H1 (cell line): ENCODE measurements around the gene CCDC28A. TPM values are rescaled to one million over a fixed set of nuclear protein-coding genes. Genes with fewer than 3 reads are reported as not detected.

Experiments
- CTCF ChIA-PET: fragments of 300-600 bp; sonication (Branson Sonifier 250); formaldehyde crosslinking; loops from one replicate; lab custom pipeline; 2021; ENCODE audit not compliant: partially characterized antibody; lab: Charles Lee
- POLR2A ChIA-PET: fragments of 300-600 bp; sonication (Branson Sonifier 250); formaldehyde crosslinking; loops from one replicate; lab custom pipeline; 2021; ENCODE audit warnings: inconsistent platforms; ENCODE audit not compliant: partially characterized antibody; lab: Charles Lee
- DNase-seq, 2 experiments: peaks; one replicate each; pipeline versions ENCODE4 v3.0.0 to v3.0.0-alpha.2; 2010 to 2022; ENCODE audit warnings: low spot score in 2 of 2, low read depth in 1 of 2, mixed read lengths in 1 of 2
- FAIRE-seq: peaks from 2 replicates; lab custom pipeline; 2011; peaks lifted over from hg19 to GRCh38; lab: Jason Lieb, UNC
- H2AFZ ChIP-seq: 2 replicates; pipeline ENCODE4 v1.8.1; 2012; ENCODE audit warnings: low read length, inconsistent platforms
- H2AK5ac ChIP-seq: 2 replicates; pipeline ENCODE4 v1.6.1; 2013; ENCODE audit warnings: low read depth, low read length
- H2BK120ac ChIP-seq: replicated peaks from 2 replicates; pipeline ENCODE3; 2013; ENCODE audit warnings: low read depth, low read length, inconsistent platforms
- H2BK12ac ChIP-seq: 2 replicates; pipeline ENCODE4 v1.6.1; 2013; ENCODE audit warnings: low read depth, low read length
- H2BK15ac ChIP-seq: 2 replicates; pipeline ENCODE4 v1.6.1; 2013; ENCODE audit warnings: low read length
- H2BK20ac ChIP-seq: 2 replicates; pipeline ENCODE4 v1.6.1; 2013; ENCODE audit warnings: low read length
- H2BK5ac ChIP-seq: 2 replicates; pipeline ENCODE4 v1.6.1; 2013; ENCODE audit warnings: low read depth, low read length
- H3K14ac ChIP-seq: 2 replicates; pipeline ENCODE4 v1.6.1; 2013; ENCODE audit warnings: inconsistent platforms; ENCODE audit not compliant: insufficient read length
- H3K18ac ChIP-seq: 2 replicates; pipeline ENCODE4 v1.6.1; 2013; ENCODE audit warnings: low read length; ENCODE audit errors: extremely low read depth
- H3K23ac ChIP-seq: 2 replicates; pipeline ENCODE4 v1.6.1; 2013; ENCODE audit warnings: inconsistent platforms; ENCODE audit not compliant: insufficient read length
- H3K23me2 ChIP-seq: 2 replicates; pipeline ENCODE4 v1.6.1; 2013; ENCODE audit warnings: low read depth, low read length
- H3K27ac ChIP-seq: 2 replicates; pipeline ENCODE4 v1.6.1; 2011; ENCODE audit warnings: low read depth, low read length, inconsistent platforms
- H3K27me3 ChIP-seq, 4 experiments: replicated peaks in 1 of 4; 1 replicate in 1 of 4; 2 replicates in 3 of 4; pipeline versions ENCODE4 v1.6.1 to v1.8.1; 2011 to 2013; ENCODE audit warnings: low read length in 3 of 4, mild to moderate bottlenecking in 3 of 4, inconsistent platforms in 2 of 4, mixed read lengths in 2 of 4, moderate library complexity in 1 of 4; ENCODE audit not compliant: control insufficient read depth in 3 of 4, insufficient read depth in 3 of 4; ENCODE audit errors: extremely low read depth in 1 of 4
- H3K36me3 ChIP-seq, 4 experiments: 2 replicates each; pipeline versions ENCODE4 v1.6.1 to v1.8.1; 2011 to 2013; ENCODE audit warnings: mild to moderate bottlenecking in 4 of 4, low read length in 3 of 4, moderate library complexity in 2 of 4, control low read depth in 1 of 4, inconsistent platforms in 1 of 4; ENCODE audit not compliant: insufficient read depth in 4 of 4, control insufficient read depth in 2 of 4
- H3K4ac ChIP-seq: replicated peaks from 2 replicates; pipeline ENCODE3; 2013; ENCODE audit warnings: low read length, low read depth, mixed read lengths, inconsistent platforms; ENCODE audit not compliant: insufficient read length
- H3K4me1 ChIP-seq, 4 experiments: replicated peaks in 1 of 4; 1 replicate in 1 of 4; 2 replicates in 3 of 4; pipeline versions ENCODE4 v1.6.1 to v1.8.1; 2011 to 2013; ENCODE audit warnings: low read length in 3 of 4, inconsistent platforms in 2 of 4, mixed read lengths in 1 of 4; ENCODE audit not compliant: insufficient read depth in 4 of 4, control insufficient read depth in 3 of 4
- H3K4me2 ChIP-seq, 2 experiments: 2 replicates each; pipeline versions ENCODE4 v1.6.1 to v1.8.1; 2011 to 2013; ENCODE audit warnings: low read depth in 2 of 2, low read length in 2 of 2, control low read depth in 1 of 2, inconsistent platforms in 1 of 2, mild to moderate bottlenecking in 1 of 2; ENCODE audit not compliant: insufficient read depth in 1 of 2
- H3K4me3 ChIP-seq, 4 experiments: fragments of 200-600, 300-600 bp in 1 of 4; sonication (generic), shearing (Covaris generic), sonication (Bioruptor Twin) in 1 of 4; 2 replicates each; pipeline versions ENCODE4 v1.5.1 to v1.8.1; 2011 to 2016; ENCODE audit warnings: low read length in 4 of 4, low read depth in 3 of 4, control low read depth in 2 of 4, inconsistent platforms in 2 of 4, mild to moderate bottlenecking in 2 of 4, mixed read lengths in 1 of 4, moderate library complexity in 1 of 4; ENCODE audit not compliant: insufficient read depth in 2 of 4; ENCODE audit errors: extremely low read depth in 1 of 4
- H3K56ac ChIP-seq: replicated peaks from 2 replicates; pipeline ENCODE3; 2013; ENCODE audit warnings: low read depth, mild to moderate bottlenecking, mixed read lengths, low read length, inconsistent platforms; ENCODE audit not compliant: insufficient read length
- H3K79me1 ChIP-seq: 2 replicates; pipeline ENCODE4 v1.6.1; 2013; ENCODE audit warnings: low read depth, low read length, control low read depth
- H3K79me2 ChIP-seq, 2 experiments: 2 replicates each; pipeline versions ENCODE4 v1.6.1 to v1.8.1; 2012 to 2013; ENCODE audit warnings: low read length in 2 of 2, mild to moderate bottlenecking in 2 of 2, inconsistent platforms in 1 of 2; ENCODE audit not compliant: insufficient read depth in 2 of 2, control insufficient read depth in 1 of 2
- H3K9ac ChIP-seq, 4 experiments: replicated peaks in 1 of 4; 1 replicate in 1 of 4; 2 replicates in 3 of 4; pipeline versions ENCODE4 v1.6.1 to v1.8.1; 2011 to 2013; ENCODE audit warnings: low read depth in 3 of 4, low read length in 3 of 4, control low read depth in 2 of 4, mild to moderate bottlenecking in 2 of 4, moderate library complexity in 2 of 4, inconsistent platforms in 1 of 4; ENCODE audit errors: extremely low read depth in 1 of 4
- H3K9me3 ChIP-seq, 2 experiments: 2 replicates each; pipeline versions ENCODE4 v1.6.1 to v1.8.1; 2012 to 2013; ENCODE audit warnings: mild to moderate bottlenecking in 2 of 2, moderate library complexity in 2 of 2, control low read depth in 1 of 2, inconsistent platforms in 1 of 2, low read depth in 1 of 2, low read length in 1 of 2, mixed read lengths in 1 of 2; ENCODE audit not compliant: insufficient read depth in 2 of 2
- H4K20me1 ChIP-seq, 2 experiments: replicated peaks in 1 of 2; 2 replicates each; pipeline versions ENCODE3 to v1.8.1; 2011 to 2013; ENCODE audit warnings: inconsistent platforms in 2 of 2, low read length in 2 of 2, mild to moderate bottlenecking in 1 of 2; ENCODE audit not compliant: insufficient read depth in 2 of 2, control insufficient read depth in 1 of 2
- H4K5ac ChIP-seq: 2 replicates; pipeline ENCODE4 v1.6.1; 2013; ENCODE audit warnings: low read length, low read depth, mixed read lengths, inconsistent platforms; ENCODE audit not compliant: insufficient read length
- H4K8ac ChIP-seq: 2 replicates; pipeline ENCODE4 v1.8.0; 2013; ENCODE audit warnings: mild to moderate bottlenecking, moderate library complexity, low read length, inconsistent platforms; ENCODE audit not compliant: insufficient read depth; ENCODE audit errors: extremely low read depth
- H4K91ac ChIP-seq: replicated peaks from 2 replicates; pipeline ENCODE3; 2013; ENCODE audit warnings: low read length, mixed read lengths, inconsistent platforms; ENCODE audit not compliant: insufficient read length
- BRCA1 ChIP-seq: IDR thresholded peaks from 2 replicates; pipeline ENCODE4 v1.6.1; 2012; ENCODE audit warnings: low read depth, low read length, improper control_type of control experiment
- POU5F1 ChIP-seq: IDR thresholded peaks from 2 replicates; pipeline ENCODE4 v1.6.1; 2011; ENCODE audit warnings: low read depth, mild to moderate bottlenecking, low read length, moderate library complexity
- SAP30 ChIP-seq: fragments of 300-600 bp; sonication (generic); IDR thresholded peaks from 2 replicates; pipeline ENCODE4 v1.7.1; 2012; ENCODE audit warnings: low read length, moderate library complexity, mild to moderate bottlenecking, inconsistent platforms; ENCODE audit not compliant: insufficient read depth, insufficient replicate concordance
- TAF1 ChIP-seq: IDR thresholded peaks from 2 replicates; pipeline ENCODE4 v1.6.1; 2011; ENCODE audit warnings: mild to moderate bottlenecking, low read depth, low read length
- TCF12 ChIP-seq: IDR thresholded peaks from 2 replicates; pipeline ENCODE4 v1.6.1; 2011; ENCODE audit warnings: low read depth, mild to moderate bottlenecking, low read length
- YY1 ChIP-seq: IDR thresholded peaks from 2 replicates; pipeline ENCODE4 v1.6.1; 2011; ENCODE audit warnings: low read depth, mild to moderate bottlenecking, low read length
- WGBS, 2 experiments: shearing (Covaris generic) in 1 of 2; methylation state at CpG; one replicate each; pipeline versions ENCODE4 v1.1.6 to v1.1.7; 2013 to 2015; ENCODE audit warnings: low lambda C conversion rate in 2 of 2, mixed read lengths in 2 of 2, inconsistent platforms in 1 of 2, low coverage in 1 of 2, missing lambda C conversion rate in 1 of 2; ENCODE audit not compliant: insufficient replicate concordance in 2 of 2, insufficient coverage in 1 of 2, insufficient read length in 1 of 2; ENCODE audit errors: extremely low coverage in 1 of 2, missing lambda C conversion rate in 1 of 2; 5-methylcytosine and 5-hydroxymethylcytosine counted together
- polyA plus RNA-seq, 7 experiments: library from polyadenylated mRNA; depleted of rRNA in 3 of 7; stranded (reverse) in 5 of 7; unstranded in 2 of 7; fragments of >200 nt in 5 of 7; fragments of 200-250 nt in 2 of 7; gene quantifications; 1 replicate in 5 of 7; 2 replicates in 1 of 7; 4 replicates in 1 of 7; pipeline versions ENCODE4 v1.2.1 to v1.2.3, GENCODE V29; 2011 to 2013; ENCODE audit warnings: missing spikeins in 2 of 7, mixed read lengths in 2 of 7
- total RNA-seq: library from RNA; stranded (reverse); fragmentation: NEBNext Ultra II Directional; extraction: Animal tissue kit (Norgen Biotek cat#: 25700); gene quantifications from 2 replicates; pipeline ENCODE4 v1.2.1, GENCODE V29; 2021

Gene CCDC28A
- total and polyA plus RNA-seq, 2 of the 8 experiments (the other 6 are each of a cell fraction or from before 2014, with no cell fraction given) = 9.6 to 12.1 TPM

- Histone ChIP-seq H3K4me1 (no peaks in the 10 kb centered on the region; a peak in 1 of 7 replicates), H2BK20ac (no peak overlapping the region), H4K5ac (no peak overlapping the region), H3K23ac (no peak overlapping the region), H3K79me1 (no peaks in the 10 kb centered on the region), H4K20me1 (no peaks in the 10 kb centered on the region), H3K56ac (no peak overlapping the region), H3K14ac (no peak overlapping the region), H2BK120ac (no peak overlapping the region), H3K23me2 (peaks cover 8% of the 10 kb centered on the region), H3K4ac (no peak overlapping the region), H2BK5ac (no peak overlapping the region), H3K36me3 (no peaks in the 10 kb centered on the region), H2BK15ac (no peak overlapping the region), H3K4me2 (peak overlapping the region; percentile 50 to 70; a peak in 2 of 4 replicates), H2BK12ac (no peak overlapping the region), H2AFZ (no peak overlapping the region), H3K27me3 (no peaks in the 10 kb centered on the region; a peak in 2 of 7 replicates), H3K4me3 (peak overlapping the region in 1 of 4 experiments; percentile 65; a peak in 2 of 8 replicates), H4K91ac (no peak overlapping the region), H3K79me2 (no peaks in the 10 kb centered on the region), H3K9ac (no peak overlapping the region), H3K27ac (no peak overlapping the region), H2AK5ac (no peak overlapping the region), H3K18ac (no peak overlapping the region), H4K8ac (no peak overlapping the region), H3K9me3 (no peaks in the 10 kb centered on the region)
- FAIRE-seq (no peak), DNase-seq (no peak)
- TF ChIP-seq POU5F1 (no peak), YY1 (no peak), TCF12 (no peak), TAF1 (no peak), BRCA1 (no peak), SAP30 (no peak)
- ChIA-PET CTCF (no interaction called here), POLR2A (interaction anchor here (1.0 to 1.2 kb wide), 2 partner anchors 18 to 231 kb away, joined by 3 read pairs; no protein-coding TSS in a partner anchor)
- WGBS, 2 experiments = 86% methylated on average over 2 of the region's 2 CpGs; no CpG with 5 or more reads in 1 of the 2 experiments
Measured at GRCh38 chr6:138796771-138797170, 23.2 kb downstream of the CCDC28A start.
